ENCODE results near the gene LCE5A. TPM values are rescaled to one million over a fixed set of nuclear protein-coding genes. Genes with fewer than 3 reads are reported as not detected.

The LCE5A gene
- total RNA-seq: not detected in 2 replicates

GRCh38 chr1:152510503-152510902 lies at the start of gene LCE5A:
Gene LCE5A, plus strand, starts transcription at chr1:152510803. Its CDS starts 732 bp downstream, at chr1:152511535.

Other genes with a start within 250 kb of the LCE5A start
- gene FLG, start 185.6 kb upstream of the LCE5A start, total RNA-seq: under 0.01 TPM in 1 of 2 replicates, not detected in the other
- gene FLG2, start 150.8 kb upstream of the LCE5A start, total RNA-seq: under 0.01 TPM in 1 of 2 replicates, not detected in the other
- not detected in 2 replicates for gene CRNN, start 96.5 kb upstream of the LCE5A start, total RNA-seq
- not detected in 2 replicates for gene CRCT1, start 3.7 kb downstream of the LCE5A start, total RNA-seq
- not detected in 2 replicates for gene LCE3E, start 56.0 kb downstream of the LCE5A start, total RNA-seq
- not detected in 2 replicates for gene LCE3D, start 69.7 kb downstream of the LCE5A start, total RNA-seq
- not detected in 2 replicates for gene LCE3C, start 89.4 kb downstream of the LCE5A start, total RNA-seq
- not detected in 2 replicates for gene LCE3B, start 103.0 kb downstream of the LCE5A start, total RNA-seq
- gene LCE3A, start 112.3 kb downstream of the LCE5A start, total RNA-seq: not detected in 2 replicates
- gene LCE2D, start 152.6 kb downstream of the LCE5A start, total RNA-seq: not detected in 2 replicates
- gene LCE2C, start 164.5 kb downstream of the LCE5A start, total RNA-seq: not detected in 2 replicates
- gene LCE2B, start 175.3 kb downstream of the LCE5A start, total RNA-seq: not detected in 2 replicates
- not detected in 2 replicates for gene LCE2A, start 187.5 kb downstream of the LCE5A start, total RNA-seq
- not detected in 2 replicates for gene LCE4A, start 197.4 kb downstream of the LCE5A start, total RNA-seq
- not detected in 2 replicates for gene KPRP, start 247.2 kb downstream of the LCE5A start, total RNA-seq

Measured in epithelial cell of umbilical artery (primary cell).